Fibroblast of lung (primary cell): ENCODE measurements around the gene CCDC78.

ENCODE experiments used
- EZH2 ChIP-seq: IDR thresholded peaks from 2 replicates; pipeline ENCODE4 v1.5.1; 2012; ENCODE audit warnings: low read length, control low read depth, mild to moderate bottlenecking; ENCODE audit errors: missing control alignments
- TF ChIP-seq, protein P1 (sequence below), 2 donors: IDR thresholded peaks in 1 of 2; conservative IDR thresholded peaks in 1 of 2; 1 replicate in 1 of 2; 2 replicates in 1 of 2; pipeline ENCODE4 v1.5.1; 2011 to 2012; ENCODE audit warnings: low read length in 2 of 2, control low read depth in 1 of 2, inconsistent platforms in 1 of 2, low read depth in 1 of 2, mild to moderate bottlenecking in 1 of 2

DNA sequence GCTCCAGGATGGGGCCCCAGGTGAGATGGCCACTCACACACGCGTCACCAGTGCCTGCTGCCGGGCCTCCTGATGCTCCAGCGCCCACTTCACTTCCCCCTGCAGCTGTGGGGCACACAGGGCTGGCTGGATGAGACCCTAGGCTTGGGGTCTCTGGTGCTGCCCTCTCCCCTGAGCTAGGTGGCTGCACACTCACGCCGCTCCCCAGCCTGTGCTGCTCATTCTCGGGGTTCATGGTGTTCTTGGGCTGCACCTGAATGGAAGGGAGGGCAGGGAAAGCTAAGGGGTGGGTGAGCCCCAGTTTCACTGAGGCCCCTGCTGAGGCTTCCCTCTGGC lies 1.2 kb downstream of the CCDC78 start:
- TF ChIP-seq, protein P1, sequence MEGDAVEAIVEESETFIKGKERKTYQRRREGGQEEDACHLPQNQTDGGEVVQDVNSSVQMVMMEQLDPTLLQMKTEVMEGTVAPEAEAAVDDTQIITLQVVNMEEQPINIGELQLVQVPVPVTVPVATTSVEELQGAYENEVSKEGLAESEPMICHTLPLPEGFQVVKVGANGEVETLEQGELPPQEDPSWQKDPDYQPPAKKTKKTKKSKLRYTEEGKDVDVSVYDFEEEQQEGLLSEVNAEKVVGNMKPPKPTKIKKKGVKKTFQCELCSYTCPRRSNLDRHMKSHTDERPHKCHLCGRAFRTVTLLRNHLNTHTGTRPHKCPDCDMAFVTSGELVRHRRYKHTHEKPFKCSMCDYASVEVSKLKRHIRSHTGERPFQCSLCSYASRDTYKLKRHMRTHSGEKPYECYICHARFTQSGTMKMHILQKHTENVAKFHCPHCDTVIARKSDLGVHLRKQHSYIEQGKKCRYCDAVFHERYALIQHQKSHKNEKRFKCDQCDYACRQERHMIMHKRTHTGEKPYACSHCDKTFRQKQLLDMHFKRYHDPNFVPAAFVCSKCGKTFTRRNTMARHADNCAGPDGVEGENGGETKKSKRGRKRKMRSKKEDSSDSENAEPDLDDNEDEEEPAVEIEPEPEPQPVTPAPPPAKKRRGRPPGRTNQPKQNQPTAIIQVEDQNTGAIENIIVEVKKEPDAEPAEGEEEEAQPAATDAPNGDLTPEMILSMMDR (conservative IDR thresholded peaks at IDR 0.05 in 1 of 2, IDR thresholded peaks at IDR 0.05 in 1 of 2; ENCODE audit: low read depth in 1 of 2, low read length in 2 of 2), result no peak
- TF ChIP-seq EZH2, result no peak
